NCI-H226 (cell line): ENCODE results near the gene SEMA3C.
A peak's percentile ranks its signal among the peaks of the same experiment; 100 is the strongest.

Experiments used
- DNase-seq: peaks from one replicate; pipeline ENCODE4 v3.0.0-alpha.2; 2015

SEMA3C gene

GRCh38 chr7:80884511-80885195 is 34.2 kb downstream of the SEMA3C start:
- no peak for DNase-seq

GRCh38 chr7:80883154-80884025 is 35.5 kb downstream of the SEMA3C start:
- peak; percentile 99 for DNase-seq

GRCh38 chr7:80882213-80882801 is 36.5 kb downstream of the SEMA3C start:
- no peak for DNase-seq

GRCh38 chr7:80881351-80881900 is 37.4 kb downstream of the SEMA3C start:
- no peak for DNase-seq

- DNase-seq = peak; percentile 74
Measured at GRCh38 chr7:80879849-80880248, 39.0 kb downstream of the SEMA3C start.

- DNase-seq = peak; percentile 69
Measured at GRCh38 chr7:80876894-80877414, 41.9 kb downstream of the SEMA3C start.

- no peak for DNase-seq
Measured at GRCh38 chr7:80875537-80876120, 43.2 kb downstream of the SEMA3C start.

- DNase-seq = no peak
Measured at GRCh38 chr7:80873140-80873539, 45.7 kb downstream of the SEMA3C start.

GRCh38 chr7:80871228-80871627 is 47.6 kb downstream of the SEMA3C start:
- DNase-seq = no peak

- no peak for DNase-seq
Measured at GRCh38 chr7:80870813-80871212, 48.0 kb downstream of the SEMA3C start.

- DNase-seq = no peak
Measured at GRCh38 chr7:80869821-80870751, 48.8 kb downstream of the SEMA3C start.

- no peak for DNase-seq
Measured at GRCh38 chr7:80869106-80869784, 49.6 kb downstream of the SEMA3C start.

- DNase-seq = no peak
Measured at GRCh38 chr7:80868566-80868965, 50.3 kb downstream of the SEMA3C start.

- DNase-seq = no peak
Measured at GRCh38 chr7:80860554-80860953, 58.3 kb downstream of the SEMA3C start.

GRCh38 chr7:80859272-80859970 is 59.4 kb downstream of the SEMA3C start:
- no peak for DNase-seq

- DNase-seq = no peak
Measured at GRCh38 chr7:80858141-80858903, 60.5 kb downstream of the SEMA3C start.

- no peak for DNase-seq
Measured at GRCh38 chr7:80856769-80857168, 62.1 kb downstream of the SEMA3C start.

GRCh38 chr7:80851896-80852476 is 66.9 kb downstream of the SEMA3C start:
- DNase-seq = no peak

- no peak for DNase-seq
Measured at GRCh38 chr7:80848841-80849240, 70.0 kb downstream of the SEMA3C start.
